Measurements from ENCODE around the gene RAB10.

- TF ChIP-seq TAF1 (IDR thresholded peaks at IDR 0.05; ENCODE audit: low read depth, low read length) (no peak), POLR2A (IDR thresholded peaks at IDR 0.05; ENCODE audit: low read depth, low read length) (no peak)
Observed at GRCh38 chr2:26112201-26112600, 78.3 kb downstream of the RAB10 start.

Data from GM12891 (cell line).